NCI-H187 treated with DMSO at 0.1 percent for 48 hours (cell line): ENCODE data around the gene PCDH20.
A peak's percentile ranks its signal among the peaks of the same experiment; 100 is the strongest.
"Not testable (repeated sequence)": the region's sequence is repeated elsewhere in the genome, so short reads cannot be mapped to it uniquely, and the experiment has no call there.

Experiments
- DNase-seq: peaks from one replicate; lab custom pipeline; 2025; lab: John Stamatoyannopoulos, UW

PCDH20 gene

GRCh38 chr13:61415749-61416148 lies at the start of gene PCDH20:
Gene PCDH20 (minus strand): TSS chr13:61415849. CDS start chr13:61415158, 691 bp downstream.
- no peak for DNase-seq

- no peak for DNase-seq
Measured at GRCh38 chr13:61463024-61463423, 47.4 kb upstream of the PCDH20 start.

- DNase-seq: no peak
Measured at GRCh38 chr13:61453121-61453520, 37.5 kb upstream of the PCDH20 start.

- no peak for DNase-seq
Measured at GRCh38 chr13:61432029-61432428, 16.4 kb upstream of the PCDH20 start.

GRCh38 chr13:61423915-61424314 lies 8.3 kb upstream of the PCDH20 start:
- no peak for DNase-seq

- no peak for DNase-seq
Measured at GRCh38 chr13:61417086-61417570, 1.5 kb upstream of the PCDH20 start.

- no peak for DNase-seq
Measured at GRCh38 chr13:61415058-61415721, 459 bp downstream of the PCDH20 start.

- DNase-seq: no peak
Measured at GRCh38 chr13:61414686-61415057, 977 bp downstream of the PCDH20 start.

- no peak for DNase-seq
Measured at GRCh38 chr13:61413572-61414535, 1.8 kb downstream of the PCDH20 start.

- DNase-seq: no peak
Measured at GRCh38 chr13:61410669-61411297, 4.9 kb downstream of the PCDH20 start.

- DNase-seq: no peak
Measured at GRCh38 chr13:61410266-61410665, 5.4 kb downstream of the PCDH20 start.

GRCh38 chr13:61408571-61408970 lies 7.1 kb downstream of the PCDH20 start:
- DNase-seq: no peak

GRCh38 chr13:61406275-61406674 lies 9.4 kb downstream of the PCDH20 start:
- DNase-seq: peak; percentile 40

- DNase-seq: no peak
Measured at GRCh38 chr13:61396121-61396520, 19.5 kb downstream of the PCDH20 start.

- DNase-seq: no peak
Measured at GRCh38 chr13:61391426-61391825, 24.2 kb downstream of the PCDH20 start.

- no peak for DNase-seq
Measured at GRCh38 chr13:61387694-61388093, 28.0 kb downstream of the PCDH20 start.

GRCh38 chr13:61383111-61383510 lies 32.5 kb downstream of the PCDH20 start:
- no peak for DNase-seq

GRCh38 chr13:61370520-61370919 lies 45.1 kb downstream of the PCDH20 start:
- no peak for DNase-seq

GRCh38 chr13:61364690-61365089 lies 51.0 kb downstream of the PCDH20 start:
- not testable (repeated sequence) for DNase-seq

GRCh38 chr13:61362522-61362921 lies 53.1 kb downstream of the PCDH20 start:
- no peak for DNase-seq
